DND-41 (cell line): ENCODE measurements around the gene TCF4.

ENCODE experiments used
- CTCF ChIP-seq: IDR thresholded peaks from 2 replicates; pipeline ENCODE4 v1.5.1; 2012; ENCODE audit warnings: borderline replicate concordance, low read length, moderate library complexity, mild to moderate bottlenecking; ENCODE audit not compliant: poor library complexity, severe bottlenecking; ENCODE audit errors: extremely low read depth
- EZH2 ChIP-seq: IDR thresholded peaks from 3 replicates; pipeline ENCODE4 v1.6.1; 2012; ENCODE audit warnings: borderline replicate concordance, low read depth, mild to moderate bottlenecking, moderate library complexity, low read length, inconsistent platforms; ENCODE audit not compliant: severe bottlenecking

- TF ChIP-seq CTCF = no peak
- TF ChIP-seq EZH2 = no peak
Measured at GRCh38 chr18:55609160-55609825, 21.3 kb upstream of the TCF4 start.
